Naive B cell (primary cell): ENCODE data around the gene YIF1B. TPM values are rescaled to one million over a fixed set of nuclear protein-coding genes. Genes with fewer than 3 reads are reported as not detected.
"Not testable (repeated sequence)": the region's sequence is repeated elsewhere in the genome, so short reads cannot be mapped to it uniquely, and the experiment has no call there.

Experiments
- ATAC-seq, 2 donors: fragments of 150-1000 bp; cut with Tn5 transposase; 2 replicates each; pipeline ENCODE4 v1.10.0; 2021; ENCODE audit warnings: low read depth in 2 of 2, mild to moderate bottlenecking in 2 of 2, moderate library complexity in 2 of 2
- DNase-seq: peaks from one replicate; pipeline ENCODE4 v3.0.0; 2022
- H3K27ac Mint-ChIP-seq, 6 donors: one replicate each; pipeline ENCODE4 v1.8.0; 2020 to 2022; ENCODE audit warnings: mild to moderate bottlenecking in 6 of 6, mixed read lengths in 6 of 6, moderate library complexity in 5 of 6, inconsistent platforms in 2 of 6
- H3K27me3 Mint-ChIP-seq, 3 donors: one replicate each; pipeline ENCODE4 v1.8.0; 2021 to 2022; ENCODE audit warnings: mixed read lengths in 3 of 3, mild to moderate bottlenecking in 1 of 3
- H3K36me3 Mint-ChIP-seq, 2 donors: one replicate each; pipeline ENCODE4 v1.8.0; 2020 to 2022; ENCODE audit warnings: mixed read lengths in 2 of 2, inconsistent platforms in 1 of 2, mild to moderate bottlenecking in 1 of 2
- H3K4me1 Mint-ChIP-seq, 3 donors: one replicate each; pipeline ENCODE4 v1.8.0; 2020 to 2022; ENCODE audit warnings: mixed read lengths in 3 of 3, inconsistent platforms in 1 of 3, mild to moderate bottlenecking in 1 of 3, moderate library complexity in 1 of 3
- H3K4me3 Mint-ChIP-seq, 8 donors: one replicate each; pipeline ENCODE4 v1.8.0; 2020 to 2022; ENCODE audit warnings: mild to moderate bottlenecking in 8 of 8, mixed read lengths in 8 of 8, moderate library complexity in 8 of 8, inconsistent platforms in 2 of 8
- H3K9me3 Mint-ChIP-seq, 7 donors: one replicate each; pipeline ENCODE4 v1.8.0; 2020 to 2022; ENCODE audit warnings: mixed read lengths in 7 of 7, mild to moderate bottlenecking in 5 of 7, inconsistent platforms in 2 of 7, moderate library complexity in 1 of 7
- polyA plus RNA-seq, 6 donors: library from polyadenylated mRNA; unstranded; fragments of 300-500 nt; fragmentation: Illumina TruSeq; gene quantifications; one replicate each; pipeline ENCODE4 v1.2.3, GENCODE V29; 2021; ENCODE audit warnings: low read depth in 6 of 6

The YIF1B gene
- polyA plus RNA-seq, 6 donors from 2014 or later = 19.7 to 33.4 (median 23.2) TPM

DNA sequence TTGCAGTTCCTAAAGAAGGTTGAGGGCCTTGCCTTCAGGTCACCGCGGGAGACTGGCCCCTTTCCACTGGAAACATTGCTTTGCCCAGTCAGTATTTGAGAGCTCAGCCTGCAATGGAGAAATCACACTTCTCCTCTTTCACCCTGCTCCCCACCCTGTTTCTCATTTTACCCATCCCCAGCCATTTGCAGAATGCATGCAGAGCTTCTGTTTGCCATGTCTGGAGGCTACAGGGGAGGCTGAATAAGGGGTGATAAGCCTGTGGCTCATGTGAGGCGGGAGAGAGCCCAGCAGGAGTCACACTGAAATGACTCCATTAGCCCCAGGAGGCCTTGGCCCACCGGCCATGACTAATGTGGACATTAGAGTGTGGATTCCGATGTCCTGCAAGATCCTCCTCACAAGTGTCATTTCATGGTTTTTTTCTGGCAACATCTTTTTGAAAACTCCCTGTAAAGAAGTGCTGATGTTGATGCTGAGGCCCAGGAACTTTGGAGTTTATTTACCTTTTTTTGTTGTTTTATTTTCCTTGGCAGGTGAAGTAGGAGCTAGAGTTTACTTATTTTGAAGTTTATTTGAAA is 45.1 kb downstream of the YIF1B start:
- no peaks in the 10 kb centered on the region for H3K36me3 Mint-ChIP-seq
- DNase-seq (no peak), ATAC-seq (no peak)
- no peak overlapping the region for H3K4me3 Mint-ChIP-seq
- peaks cover 32 to 47% (median 41%) of the 10 kb centered on the region in 3 donors for H3K4me1 Mint-ChIP-seq
- H3K27ac Mint-ChIP-seq = no peak overlapping the region
- H3K27me3 Mint-ChIP-seq = no peaks in the 10 kb centered on the region
- no peaks in the 10 kb centered on the region for H3K9me3 Mint-ChIP-seq

DNA sequence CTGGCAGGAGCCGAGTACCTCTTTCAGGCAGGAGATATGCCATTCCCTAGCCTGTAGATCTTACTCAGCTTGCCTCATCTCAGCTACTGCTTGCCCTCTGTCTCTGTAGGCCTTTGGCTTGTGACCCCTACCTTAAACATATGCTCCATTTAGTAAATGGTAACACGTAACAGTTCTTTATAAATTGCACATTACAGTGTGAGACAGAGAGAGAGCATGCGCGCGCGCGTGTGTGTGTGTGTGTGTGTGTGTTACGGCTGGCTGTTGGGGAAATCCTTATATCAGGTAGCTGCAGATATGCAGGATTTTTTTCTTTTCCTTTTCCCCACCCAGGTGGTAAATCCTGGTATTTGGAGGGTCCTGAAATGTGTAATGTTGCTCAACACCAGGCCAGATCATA is 47.2 kb downstream of the YIF1B start:
- Mint-ChIP-seq H3K27me3 (no peaks in the 10 kb centered on the region), H3K4me1 (peaks cover 46 to 59% (median 55%) of the 10 kb centered on the region in 3 donors), H3K4me3 (peak overlapping the region in 1 of 8 donors; percentile 37), H3K36me3 (no peaks in the 10 kb centered on the region), H3K27ac (peak overlapping the region in 2 of 6 donors; percentile 42 to 52), H3K9me3 (no peaks in the 10 kb centered on the region)
- DNase-seq (no peak), ATAC-seq (no peak)

DNA sequence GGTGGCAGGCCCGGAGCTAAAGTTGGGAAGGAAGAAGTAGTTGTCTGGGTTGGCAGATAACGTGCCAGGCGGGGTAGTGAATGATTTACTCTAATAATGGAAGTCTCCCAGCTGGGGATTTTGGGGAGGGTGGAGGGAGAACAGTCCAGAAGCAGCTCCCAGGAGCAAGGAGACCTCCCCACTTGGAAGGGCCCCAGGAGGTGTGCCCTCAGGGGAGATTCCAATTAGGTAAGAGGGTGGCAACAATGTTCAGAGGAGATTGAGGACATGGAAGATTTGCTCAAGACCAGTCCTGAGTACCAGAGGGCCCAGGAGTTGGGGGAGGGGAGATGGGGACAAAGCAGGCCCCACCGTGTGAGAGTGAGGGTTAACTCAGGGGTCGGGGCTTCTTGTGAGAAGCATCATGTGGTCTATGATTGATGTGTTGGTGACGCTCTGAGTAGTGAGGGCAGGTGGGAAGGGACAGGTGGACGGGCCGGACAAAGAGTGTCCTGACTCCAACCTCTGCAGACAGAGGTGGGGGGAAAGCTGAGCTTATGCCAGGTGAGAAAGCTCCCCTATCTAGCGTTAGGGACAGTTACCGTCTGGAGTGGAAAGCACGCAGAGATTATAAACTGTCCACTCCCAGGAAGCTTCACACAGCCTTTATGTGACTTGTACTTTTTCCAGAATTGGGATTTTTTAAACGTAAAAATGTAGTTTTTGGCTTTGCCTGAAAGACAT is 47.8 kb downstream of the YIF1B start:
- Mint-ChIP-seq H3K4me3 (peak overlapping the region in 2 of 8 donors; percentile 37 to 44), H3K27me3 (no peaks in the 10 kb centered on the region), H3K36me3 (no peaks in the 10 kb centered on the region), H3K27ac (peak overlapping the region in 5 of 6 donors; percentile 6 to 86 (median 21)), H3K9me3 (no peaks in the 10 kb centered on the region), H3K4me1 (peaks cover 51 to 62% (median 57%) of the 10 kb centered on the region in 3 donors)
- DNase-seq (no peak), ATAC-seq (no peak)

DNA sequence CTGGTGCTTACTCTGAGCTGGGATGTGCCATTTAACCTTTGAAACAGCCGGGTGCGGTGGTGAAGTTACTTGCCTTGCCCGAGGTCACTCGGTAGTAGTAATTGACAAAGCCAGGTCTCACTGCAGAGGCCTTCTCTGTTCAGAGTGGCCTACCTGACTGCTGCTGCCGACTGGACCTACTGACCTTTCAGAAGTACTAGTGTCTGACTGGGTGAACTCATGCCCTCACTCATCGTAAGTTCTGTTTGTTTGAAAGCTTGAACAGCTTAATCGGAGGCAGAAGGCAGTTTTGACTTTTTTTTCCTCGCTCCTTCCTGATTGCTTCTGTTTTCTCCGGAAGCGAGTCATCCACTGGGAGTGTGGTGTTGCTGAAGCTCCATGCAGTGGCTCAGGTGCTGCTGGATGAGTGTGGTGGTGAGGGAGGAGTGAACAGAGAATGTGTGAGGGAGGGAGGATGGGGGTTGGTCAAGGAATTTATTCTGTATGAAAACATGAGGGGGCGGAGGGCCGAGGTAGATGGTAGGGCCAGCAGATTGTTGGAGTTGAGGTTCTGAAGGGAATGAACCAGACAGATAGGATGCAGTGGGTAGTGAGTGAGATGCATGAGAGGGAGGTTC is 48.7 kb downstream of the YIF1B start:
- ATAC-seq (no peak), DNase-seq (no peak)
- Mint-ChIP-seq H3K27ac (peak overlapping the region in 3 of 6 donors; percentile 33 to 80 (median 70)), H3K4me1 (peaks cover 47 to 61% (median 57%) of the 10 kb centered on the region in 3 donors), H3K36me3 (no peaks in the 10 kb centered on the region), H3K27me3 (no peaks in the 10 kb centered on the region), H3K4me3 (peak overlapping the region in 5 of 8 donors; percentile 32 to 89 (median 49)), H3K9me3 (no peaks in the 10 kb centered on the region)

DNA sequence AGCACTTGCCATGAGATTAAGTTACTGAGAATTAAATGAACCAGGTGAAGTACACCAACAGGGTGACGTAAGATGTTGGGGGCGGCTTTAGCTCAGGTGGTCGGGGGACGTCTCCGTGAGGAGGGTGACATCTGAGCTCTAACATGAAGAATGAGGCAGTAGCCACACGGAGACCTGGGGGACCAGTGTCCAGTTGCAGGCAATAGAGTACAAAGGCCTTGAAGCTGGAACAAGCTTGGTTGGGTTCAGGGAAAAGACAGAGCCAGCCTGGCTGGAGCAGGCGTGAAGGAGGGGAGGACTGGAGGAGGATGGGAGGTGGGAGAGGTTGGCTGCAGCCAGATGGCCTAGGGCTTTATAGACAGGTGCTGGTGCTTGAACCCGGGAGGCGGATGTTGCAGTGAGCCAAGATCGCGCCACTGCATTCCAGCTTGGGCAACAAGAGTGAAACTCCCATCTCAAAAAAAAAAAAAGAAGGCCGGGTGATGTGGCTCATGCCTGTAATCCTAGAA is 49.8 kb downstream of the YIF1B start:
- H3K27ac Mint-ChIP-seq = peak overlapping the region in 5 of 6 donors; percentile 49 to 97 (median 97)
- no peak for DNase-seq
- peaks cover 45 to 57% (median 54%) of the 10 kb centered on the region in 3 donors for H3K4me1 Mint-ChIP-seq
- no peaks in the 10 kb centered on the region for H3K36me3 Mint-ChIP-seq
- H3K27me3 Mint-ChIP-seq = no peaks in the 10 kb centered on the region
- ATAC-seq = no peak
- H3K9me3 Mint-ChIP-seq = no peaks in the 10 kb centered on the region
- H3K4me3 Mint-ChIP-seq = peak overlapping the region in 6 of 8 donors; percentile 82 to 98 (median 93)

DNA sequence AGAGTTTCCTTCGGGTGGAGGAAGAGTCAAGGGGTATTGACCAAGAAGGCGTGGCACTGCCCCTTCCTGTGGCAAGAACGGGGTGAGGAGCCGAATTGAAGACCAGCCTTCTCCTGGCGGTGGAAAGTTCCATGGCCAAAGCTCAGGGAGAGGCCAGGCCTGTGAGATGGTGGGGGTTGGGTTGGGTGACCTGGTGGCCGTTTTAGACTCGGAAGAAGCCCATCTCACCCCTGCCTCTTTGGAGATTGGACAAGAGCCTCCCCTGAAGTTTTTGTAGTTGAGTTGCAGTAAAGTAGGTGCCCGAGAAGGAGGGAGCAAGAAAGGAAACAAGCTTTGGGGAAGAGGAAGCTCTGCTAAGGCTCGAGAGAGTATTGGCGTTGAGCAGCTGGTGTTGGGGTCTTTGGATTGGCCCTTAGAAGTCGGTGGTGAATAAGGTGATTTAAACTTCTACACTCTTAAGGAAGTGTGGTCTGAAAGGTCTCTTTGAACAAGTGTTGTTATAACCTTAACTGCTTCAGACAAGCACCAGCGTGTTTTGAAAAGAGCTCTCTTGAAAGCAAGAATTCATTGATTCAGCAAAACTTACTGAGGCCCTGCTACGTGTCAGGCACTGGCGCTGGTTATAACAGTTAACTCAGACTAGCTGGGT is 50.4 kb downstream of the YIF1B start:
- Mint-ChIP-seq H3K9me3 (no peaks in the 10 kb centered on the region), H3K27ac (peak overlapping the region; percentile 96 to 98 (median 97)), H3K4me3 (peak overlapping the region; percentile 82 to 98 (median 92)), H3K36me3 (no peaks in the 10 kb centered on the region), H3K4me1 (peaks cover 39 to 57% (median 48%) of the 10 kb centered on the region in 3 donors), H3K27me3 (no peaks in the 10 kb centered on the region)
- DNase-seq (peak; percentile 52), ATAC-seq (peak; percentile 4 to 13)

DNA sequence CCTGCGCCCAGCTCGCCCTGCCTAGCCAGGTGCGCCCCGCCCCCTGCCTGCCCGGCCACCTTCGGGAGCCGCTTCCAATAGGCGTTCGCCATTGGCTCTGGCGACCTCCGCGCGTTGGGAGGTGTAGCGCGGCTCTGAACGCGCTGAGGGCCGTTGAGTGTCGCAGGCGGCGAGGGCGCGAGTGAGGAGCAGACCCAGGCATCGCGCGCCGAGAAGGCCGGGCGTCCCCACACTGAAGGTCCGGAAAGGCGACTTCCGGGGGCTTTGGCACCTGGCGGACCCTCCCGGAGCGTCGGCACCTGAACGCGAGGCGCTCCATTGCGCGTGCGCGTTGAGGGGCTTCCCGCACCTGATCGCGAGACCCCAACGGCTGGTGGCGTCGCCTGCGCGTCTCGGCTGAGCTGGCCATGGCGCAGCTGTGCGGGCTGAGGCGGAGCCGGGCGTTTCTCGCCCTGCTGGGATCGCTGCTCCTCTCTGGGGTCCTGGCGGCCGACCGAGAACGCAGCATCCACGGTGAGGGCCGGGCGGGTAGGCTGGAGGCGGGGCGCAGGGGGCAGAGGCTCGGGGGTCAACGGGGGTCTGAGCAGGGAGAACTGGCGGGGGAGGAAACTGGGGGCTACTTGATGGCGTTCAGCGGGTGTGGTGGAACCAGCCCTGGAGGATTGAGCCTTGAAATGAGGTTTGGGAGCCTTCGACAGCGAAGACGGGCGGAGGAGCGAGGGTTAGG is 51.1 kb downstream of the YIF1B start, which contains the start of gene SPINT2:
Gene SPINT2 (plus strand): TSS at position 88 of the 727 bp plus-strand sequence. CDS start 320 bp downstream, at position 408.
- no peaks in the 10 kb centered on the region for H3K9me3 Mint-ChIP-seq
- H3K36me3 Mint-ChIP-seq = no peaks in the 10 kb centered on the region
- ATAC-seq = peak; percentile 45 to 49
- peak within 1 kb of the TSS; percentile 97 to 99 (median 98) for H3K27ac Mint-ChIP-seq
- H3K4me3 Mint-ChIP-seq = peak within 1 kb of the TSS; percentile 82 to 98 (median 94)
- H3K4me1 Mint-ChIP-seq = peaks cover 35 to 57% (median 47%) of the 10 kb centered on the region in 3 donors
- no peaks in the 10 kb centered on the region for H3K27me3 Mint-ChIP-seq
- peak; percentile 76 for DNase-seq

DNA sequence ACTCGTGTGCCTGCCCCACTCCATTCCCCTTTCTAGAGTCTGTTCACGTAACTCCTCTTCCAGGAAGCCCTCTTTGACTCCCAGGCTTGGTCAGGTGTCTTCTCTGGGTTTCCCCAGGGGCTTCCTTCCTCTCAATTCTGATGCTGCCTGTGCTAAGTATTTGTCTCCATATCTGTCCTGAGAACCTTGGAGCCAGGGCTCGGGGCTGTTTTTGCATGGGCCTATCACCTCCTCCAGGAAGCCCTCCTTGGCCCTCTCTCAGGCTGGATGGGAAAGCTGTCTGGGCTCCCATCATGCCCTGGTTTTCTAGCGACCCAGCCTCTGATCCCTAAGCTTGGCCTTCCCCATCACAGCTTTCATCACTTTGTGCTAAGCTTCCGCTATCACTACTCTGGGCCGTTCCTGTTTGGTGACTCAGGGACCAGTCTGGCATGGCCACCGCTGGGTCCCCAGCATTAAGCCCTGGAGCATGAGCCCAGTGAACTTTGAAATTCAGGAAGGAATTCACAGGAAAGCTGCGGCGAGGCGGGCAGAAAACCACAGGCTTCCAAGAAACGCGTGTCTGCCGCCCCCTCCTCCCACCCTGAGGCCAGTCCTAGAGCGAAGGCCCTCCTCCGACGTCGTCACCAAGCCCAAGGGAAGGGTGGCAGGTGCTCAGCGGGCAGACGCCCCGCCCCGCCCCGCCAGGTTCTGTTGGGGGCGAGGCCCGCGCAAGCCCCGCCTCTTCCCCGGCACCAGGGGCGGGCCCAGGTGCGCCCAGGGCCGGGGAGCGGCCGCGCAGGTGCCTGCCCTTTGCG is 51.9 kb downstream of the YIF1B start:
- Mint-ChIP-seq H3K4me3 (peak overlapping the region; percentile 82 to 96 (median 92)), H3K27me3 (peaks cover 0 to 4% (median 0%) of the 10 kb centered on the region in 3 donors), H3K9me3 (no peaks in the 10 kb centered on the region), H3K27ac (peak overlapping the region; percentile 97 to 99 (median 98)), H3K36me3 (no peaks in the 10 kb centered on the region), H3K4me1 (peaks cover 35 to 54% (median 47%) of the 10 kb centered on the region in 3 donors)
- DNase-seq = peak; percentile 87
- peak; percentile 77 to 79 for ATAC-seq

DNA sequence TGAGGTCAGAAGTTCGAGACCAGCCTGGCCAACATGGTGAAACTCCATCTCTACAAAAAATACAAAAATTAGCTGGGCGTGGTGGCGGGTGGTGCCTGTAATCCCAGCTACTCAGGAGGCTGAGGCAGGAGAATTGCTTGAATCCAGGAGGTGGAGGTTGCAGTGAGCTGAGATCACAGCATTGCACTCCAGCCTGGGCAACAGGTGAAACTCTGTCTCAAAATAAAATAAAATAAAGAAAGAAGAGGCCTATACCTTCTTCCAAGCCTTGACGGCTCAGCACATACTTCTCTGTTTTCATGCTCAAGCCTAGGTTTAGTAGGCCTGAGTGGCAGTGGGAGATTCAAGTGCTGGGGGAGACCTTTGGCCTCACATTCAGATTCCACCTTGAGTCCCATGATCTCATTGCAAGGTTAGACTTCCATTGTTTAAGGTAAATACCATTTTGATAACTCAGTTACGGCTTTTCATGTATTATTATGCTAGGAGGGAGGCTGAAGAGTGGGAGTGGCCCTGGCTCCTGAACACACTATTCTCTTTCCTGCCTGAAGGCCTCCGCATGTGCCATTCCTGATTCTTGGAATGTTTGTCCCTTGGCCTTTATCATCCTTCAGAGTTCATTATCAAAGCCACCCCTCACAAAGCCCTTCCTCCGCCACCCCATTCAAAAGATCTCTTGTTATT is 53.0 kb downstream of the YIF1B start:
- ATAC-seq = no peak
- no peaks in the 10 kb centered on the region for H3K36me3 Mint-ChIP-seq
- H3K4me3 Mint-ChIP-seq = peak overlapping the region in 4 of 8 donors; percentile 35 to 69 (median 45)
- no peak for DNase-seq
- H3K9me3 Mint-ChIP-seq = no peaks in the 10 kb centered on the region
- peaks cover 32 to 43% (median 42%) of the 10 kb centered on the region in 3 donors for H3K4me1 Mint-ChIP-seq
- peak overlapping the region; percentile 38 to 97 (median 84) for H3K27ac Mint-ChIP-seq
- H3K27me3 Mint-ChIP-seq = peaks cover 0 to 4% (median 0%) of the 10 kb centered on the region in 3 donors

DNA sequence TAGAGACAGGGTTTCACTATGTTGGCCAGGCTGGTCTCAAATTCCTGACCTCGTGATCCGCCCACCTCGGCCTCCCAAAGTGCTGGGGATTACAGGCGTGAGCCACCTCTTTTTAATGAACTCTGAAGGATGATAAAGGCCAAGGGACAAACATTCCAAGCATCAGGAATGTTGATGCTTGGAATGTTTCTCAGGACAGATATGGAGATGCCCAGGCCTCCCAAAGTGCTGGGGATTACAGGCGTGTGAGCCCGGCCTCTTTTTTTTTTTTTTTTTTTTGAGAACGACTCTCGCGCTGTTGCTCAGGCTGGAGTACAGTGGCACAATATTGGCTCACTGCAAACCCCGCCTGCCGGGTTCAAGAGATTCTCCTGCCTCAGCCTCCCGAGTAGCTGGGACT is 53.8 kb downstream of the YIF1B start:
- Mint-ChIP-seq H3K4me1 (peaks cover 24 to 39% (median 36%) of the 10 kb centered on the region in 3 donors), H3K4me3 (peak overlapping the region in 2 of 8 donors; percentile 24 to 29), H3K27ac (peak overlapping the region in 1 of 6 donors; percentile 29)
- not testable (repeated sequence) for H3K36me3 Mint-ChIP-seq, ATAC-seq, H3K27me3 Mint-ChIP-seq, DNase-seq, H3K9me3 Mint-ChIP-seq

DNA sequence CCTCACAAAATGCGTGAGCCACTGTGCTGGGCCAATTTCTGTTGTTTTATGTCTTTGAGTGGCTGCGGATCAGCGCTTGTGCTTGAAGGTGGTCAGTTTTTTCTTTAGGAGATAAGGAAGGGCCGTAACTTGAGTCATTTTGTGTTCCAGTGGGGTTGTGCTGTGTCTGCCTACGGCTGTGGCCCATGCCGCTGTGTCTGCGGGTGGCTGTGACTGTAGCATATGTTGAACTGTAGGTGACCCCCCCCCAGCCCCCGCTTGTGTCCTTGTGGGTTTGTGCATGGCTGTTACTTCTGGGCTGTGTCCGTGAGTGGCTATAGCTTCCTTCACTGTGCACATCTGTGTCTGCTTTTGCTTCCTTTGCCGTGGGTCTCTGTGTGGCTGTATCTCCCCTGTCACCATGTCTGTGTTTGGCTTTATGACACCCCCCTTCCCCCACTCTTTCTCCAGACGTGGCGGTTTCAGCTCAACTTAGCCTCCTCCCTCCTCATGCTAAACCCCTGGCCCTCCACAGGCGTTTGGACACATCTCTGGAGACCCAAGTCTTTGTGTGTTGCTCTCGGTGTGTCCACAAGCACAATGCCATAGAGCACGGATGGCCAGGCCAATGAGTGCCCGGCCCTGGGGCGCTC is 60.2 kb downstream of the YIF1B start:
- Mint-ChIP-seq H3K9me3 (no peaks in the 10 kb centered on the region), H3K27me3 (peaks cover 0 to 4% (median 0%) of the 10 kb centered on the region in 3 donors), H3K36me3 (peaks cover 0 to 13% of the 10 kb centered on the region in 2 donors), H3K4me1 (peaks cover 43 to 60% (median 53%) of the 10 kb centered on the region in 3 donors), H3K27ac (peak overlapping the region in 5 of 6 donors; percentile 60 to 93 (median 79)), H3K4me3 (peak overlapping the region; percentile 66 to 90 (median 87))
- ATAC-seq = peak; percentile 39 to 54
- peak; percentile 21 for DNase-seq
